GM19328 (cell line): Measurements from ENCODE around the gene OPTN.
A peak's percentile ranks its signal among the peaks of the same experiment; 100 is the strongest.

Experiments used
- ATAC-seq: cut with Tn5 transposase; IDR thresholded peaks from one replicate; pipeline ENCODE4 v1.9.1; 2021; ENCODE audit warnings: mild to moderate bottlenecking, moderate library complexity; ENCODE audit not compliant: unreplicated experiment

Gene OPTN

GRCh38 chr10:13182424-13182823 lies 82.5 kb downstream of the OPTN start:
- ATAC-seq, result no peak

GRCh38 chr10:13183625-13184024 lies 83.7 kb downstream of the OPTN start:
- ATAC-seq, result peak; percentile 52

- ATAC-seq, result no peak
Measured at GRCh38 chr10:13184276-13184675, 84.3 kb downstream of the OPTN start.

- ATAC-seq, result no peak
Measured at GRCh38 chr10:13184730-13185514, 85.0 kb downstream of the OPTN start.

GRCh38 chr10:13187135-13187534 lies 87.2 kb downstream of the OPTN start:
- ATAC-seq, result no peak
